GM19463 (cell line): ENCODE data around the gene MYH9.
"Not testable (repeated sequence)": the region's sequence is repeated elsewhere in the genome, so short reads cannot be mapped to it uniquely, and the experiment has no call there.

Experiments
- ATAC-seq: cut with Tn5 transposase; IDR thresholded peaks from one replicate; pipeline ENCODE4 v1.9.1; 2021; ENCODE audit warnings: mild to moderate bottlenecking, moderate library complexity; ENCODE audit not compliant: unreplicated experiment

Gene MYH9

GRCh38 chr22:36253523-36254490, 134.0 kb downstream of the MYH9 start:
- no peak for ATAC-seq

DNA sequence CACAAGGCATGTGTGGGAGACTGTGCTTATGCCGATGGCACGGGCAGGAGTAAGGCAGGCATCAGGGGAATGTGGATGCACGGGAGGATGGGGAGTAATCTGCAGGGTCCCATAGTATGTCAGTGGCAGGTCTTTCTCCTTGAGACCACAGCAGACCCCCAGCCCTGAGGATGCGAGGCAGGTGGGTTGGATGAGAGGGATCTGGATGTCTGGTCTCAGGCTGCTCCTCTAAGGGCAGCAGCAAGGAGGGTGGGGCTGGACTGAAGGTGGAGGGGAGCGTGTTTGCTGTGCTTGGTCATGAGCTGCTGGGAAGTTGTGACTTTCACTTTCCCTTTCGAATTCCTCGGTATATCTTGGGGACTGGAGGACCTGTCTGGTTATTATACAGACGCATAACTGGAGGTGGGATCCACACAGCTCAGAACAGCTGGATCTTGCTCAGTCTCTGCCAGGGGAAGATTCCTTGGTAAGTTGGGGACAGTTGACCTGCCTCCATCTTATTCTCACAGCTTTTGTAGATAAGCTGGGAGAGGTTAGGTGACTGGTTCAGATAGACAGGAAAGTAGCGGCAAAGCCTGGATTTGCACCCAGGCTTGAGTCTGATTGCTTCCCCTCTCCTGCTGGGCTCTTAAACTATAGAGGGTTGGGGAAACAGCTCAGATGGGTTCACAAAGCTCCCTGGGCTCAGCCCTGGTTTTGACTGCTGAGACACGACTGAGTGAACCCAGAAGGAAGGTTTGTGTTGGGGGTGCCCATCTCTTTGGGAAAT, 134.8 kb downstream of the MYH9 start, which contains the start of gene APOL1:
Gene APOL1 (plus strand): TSS at position 380 of the 769 bp plus-strand sequence. CDS start 1,823 bp downstream, outside the sequence.
- peak; percentile 78 for ATAC-seq

GRCh38 chr22:36251979-36252608, 135.7 kb downstream of the MYH9 start:
- not testable (repeated sequence) for ATAC-seq

GRCh38 chr22:36250292-36250960, 137.3 kb downstream of the MYH9 start:
- not testable (repeated sequence) for ATAC-seq

DNA sequence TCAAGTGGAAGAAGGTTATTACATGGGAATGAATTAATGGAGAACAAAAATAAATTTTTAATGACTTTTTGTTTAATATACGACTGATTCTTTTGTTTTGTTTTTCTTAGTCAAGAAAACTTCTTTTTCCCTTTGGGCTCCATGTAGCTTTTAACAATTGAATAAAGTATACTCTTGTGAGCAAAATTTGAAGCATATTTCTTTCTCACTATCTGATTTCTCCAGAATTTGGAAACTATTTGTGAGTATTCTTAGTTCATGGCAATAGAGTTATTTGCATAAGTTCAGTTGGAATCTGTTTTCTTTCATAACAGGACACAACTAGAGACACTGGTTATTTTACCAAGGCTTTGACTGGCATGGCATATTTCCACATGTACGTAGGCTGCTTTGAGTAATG, 138.6 kb downstream of the MYH9 start:
- no peak for ATAC-seq

DNA sequence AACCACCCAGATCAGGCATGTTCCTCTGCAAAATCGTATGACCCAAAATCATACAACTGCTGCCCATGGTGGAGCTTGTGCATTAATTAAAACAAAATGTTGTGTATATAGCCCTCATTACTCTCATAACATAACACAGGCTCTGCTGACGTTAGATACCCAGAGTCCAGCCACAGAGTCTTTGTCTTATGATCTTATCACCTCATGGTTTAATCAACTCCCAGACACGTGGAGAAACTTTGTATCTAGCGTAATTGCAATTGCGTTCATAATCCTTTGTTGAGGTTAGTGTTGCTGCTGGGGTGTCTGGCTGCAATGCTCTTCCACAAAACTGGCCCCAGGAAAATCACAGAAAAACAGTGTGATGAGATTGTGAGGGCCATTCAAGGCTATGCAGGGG, 139.8 kb downstream of the MYH9 start:
- no peak for ATAC-seq

GRCh38 chr22:36246718-36247117, 141.0 kb downstream of the MYH9 start:
- ATAC-seq, result no peak

GRCh38 chr22:36245805-36246356, 141.9 kb downstream of the MYH9 start:
- ATAC-seq, result no peak

DNA sequence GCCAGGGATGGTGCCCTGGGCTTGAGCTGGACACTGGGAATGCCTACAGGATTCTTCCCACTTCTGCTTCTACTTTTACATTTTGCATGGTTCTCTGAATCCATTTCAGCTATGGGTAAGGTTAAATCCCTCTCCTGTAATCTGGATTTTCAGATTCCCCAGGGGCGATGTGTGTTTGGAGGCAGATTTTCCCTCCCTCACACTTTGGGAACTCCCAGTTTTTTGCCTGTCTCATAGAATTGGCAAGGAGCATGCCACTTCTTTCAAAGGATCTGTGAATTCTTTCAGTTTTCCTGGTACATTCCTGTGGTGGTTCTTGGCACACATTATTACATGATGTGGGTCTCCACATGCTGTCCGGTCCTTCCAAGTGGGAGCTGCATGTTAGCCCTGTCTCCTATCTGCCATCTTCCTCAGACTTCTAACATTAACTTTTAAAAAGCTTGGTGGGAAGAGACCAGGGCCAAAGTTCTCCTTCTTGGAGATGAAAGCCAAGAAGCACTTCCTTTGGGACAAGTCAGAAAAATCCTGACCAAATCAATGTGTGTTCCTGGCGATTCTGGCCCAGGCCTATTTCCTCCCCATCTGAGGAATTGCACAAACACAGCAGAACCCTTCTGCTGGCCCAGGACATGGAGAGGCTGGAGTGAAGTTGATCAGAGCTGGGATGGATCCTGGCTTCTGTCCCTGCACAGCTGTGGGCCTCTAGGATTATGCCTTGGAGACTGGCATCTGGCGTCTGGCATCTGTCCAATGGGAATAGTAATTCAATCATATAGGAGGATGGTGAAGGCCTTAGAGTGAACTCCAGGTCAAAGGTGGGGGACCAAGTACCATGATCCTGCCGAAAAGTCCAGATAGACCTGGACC, 143.0 kb downstream of the MYH9 start:
- no peak for ATAC-seq

GRCh38 chr22:36243986-36244385, 143.8 kb downstream of the MYH9 start:
- ATAC-seq, result no peak

GRCh38 chr22:36239401-36240171, 148.2 kb downstream of the MYH9 start, which contains the start of gene APOL2:
Gene APOL2 (minus strand): TSS chr22:36239527. CDS start chr22:36233162, 6,365 bp downstream.
- ATAC-seq, result peak; percentile 88

- ATAC-seq, result no peak
Measured at GRCh38 chr22:36239150-36239400, 148.7 kb downstream of the MYH9 start.

- no peak for ATAC-seq
Measured at GRCh38 chr22:36238373-36239149, 149.2 kb downstream of the MYH9 start.

GRCh38 chr22:36237462-36238372, 150.1 kb downstream of the MYH9 start:
- ATAC-seq, result no peak

- no peak for ATAC-seq
Measured at GRCh38 chr22:36236388-36237319, 151.1 kb downstream of the MYH9 start.

DNA sequence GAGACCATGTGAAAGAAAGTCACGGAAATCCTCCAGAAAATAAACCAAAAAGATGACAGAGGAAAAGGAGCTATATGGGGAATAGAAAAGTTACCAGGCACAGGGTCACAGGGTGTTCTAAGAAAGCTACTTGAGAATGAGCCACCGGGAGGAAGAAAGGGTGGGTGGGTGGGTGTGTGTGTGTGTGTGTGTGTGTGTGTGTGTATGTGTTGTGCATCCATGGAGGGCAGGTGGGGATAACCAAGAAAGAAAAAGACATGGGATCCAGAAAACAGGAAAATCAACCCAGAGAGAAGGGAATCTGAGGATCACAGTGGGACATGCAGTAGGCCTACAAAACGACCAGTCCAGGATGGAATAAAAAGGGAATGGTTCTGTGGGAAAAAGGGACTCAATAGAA, 152.2 kb downstream of the MYH9 start:
- ATAC-seq, result no peak
